HCT116 (cell line): Measurements from ENCODE around the gene RCN2. TPM values are rescaled to one million over a fixed set of nuclear protein-coding genes. Genes with fewer than 3 reads are reported as not detected.
"Not testable (repeated sequence)": the region's sequence is repeated elsewhere in the genome, so short reads cannot be mapped to it uniquely, and the experiment has no call there.

Experiments used
- ATAC-seq: fragments of 200-7000 bp; cut with Tn5 transposase; 2 replicates; pipeline ENCODE4 v1.9.1; 2020; ENCODE audit warnings: mild to moderate bottlenecking, moderate library complexity
- BruUV-seq: library from RNA; stranded (reverse); fragments of 400-500 nt; replicated peaks from 2 replicates; lab custom pipeline; 2021; lab: Mats Ljungman, UMichigan
- CTCF ChIA-PET: fragments of 300-600 bp; sonication (Branson Sonifier 250); formaldehyde crosslinking; loops from one replicate; lab custom pipeline; 2021; ENCODE audit warnings: antibody characterized with exemption; lab: Charles Lee
- POLR2A ChIA-PET: fragments of 300-600, 350-600 bp; sonication (Branson Sonifier 250); formaldehyde crosslinking; loops from one replicate; lab custom pipeline; 2021; ENCODE audit warnings: antibody characterized with exemption; lab: Charles Lee
- RAD21 ChIA-PET, 2 experiments: fragments of 300-600 bp; sonication (Branson Sonifier 250); formaldehyde crosslinking; loops; one replicate each; lab custom pipeline; 2023; ENCODE audit warnings: low total read pairs in 2 of 2; ENCODE audit not compliant: uncharacterized antibody in 2 of 2, unreplicated experiment in 2 of 2, low non-redundant PET in 1 of 2; lab: Charles Lee
- DNase-seq: peaks from one replicate; pipeline ENCODE4 v3.0.0-alpha.2; 2010; ENCODE audit warnings: low read depth, low spot score
- H2AFZ ChIP-seq: fragments of 200-600 bp; shearing (Covaris generic), sonication (generic); 2 replicates; pipeline ENCODE4 v1.6.1; 2017; ENCODE audit warnings: low read depth, mixed run types, mixed read lengths, antibody characterized with exemption, low read length; ENCODE audit not compliant: poor library complexity, severe bottlenecking
- H3K27ac ChIP-seq: 2 replicates; pipeline ENCODE4 v1.5.1; 2012; ENCODE audit warnings: low read depth, low read length
- H3K27me3 ChIP-seq: fragments of 200-600 bp; sonication (generic); 2 replicates; pipeline ENCODE4 v1.6.1; 2016; ENCODE audit warnings: mixed run types, low read length, mixed read lengths; ENCODE audit not compliant: insufficient read depth
- H3K36me3 ChIP-seq, 2 experiments: fragments of 200-500 bp in 1 of 2; fragments of 200-600 bp in 1 of 2; sonication (Bioruptor generic) in 1 of 2; sonication (generic) in 1 of 2; 2 replicates each; pipeline versions ENCODE4 v1.5.1 to v1.6.1; 2014 to 2016; ENCODE audit warnings: low read length in 2 of 2, inconsistent platforms in 1 of 2, mixed read lengths in 1 of 2, mixed run types in 1 of 2; ENCODE audit not compliant: insufficient read depth in 2 of 2, control insufficient read depth in 1 of 2
- H3K4me1 ChIP-seq, 2 experiments: fragments of 200-600 bp in 1 of 2; sonication (generic) in 1 of 2; 2 replicates each; pipeline versions ENCODE4 v1.5.1 to v1.6.1; 2012 to 2017; ENCODE audit warnings: low read length in 2 of 2, inconsistent platforms in 1 of 2, mild to moderate bottlenecking in 1 of 2, mixed read lengths in 1 of 2, mixed run types in 1 of 2, moderate library complexity in 1 of 2; ENCODE audit not compliant: insufficient read depth in 2 of 2, control insufficient read depth in 1 of 2
- H3K4me2 ChIP-seq: fragments of 200-600 bp; sonication (generic); 2 replicates; pipeline ENCODE4 v1.6.1; 2017; ENCODE audit warnings: mixed run types, low read length, mixed read lengths
- H3K4me3 ChIP-seq, 2 experiments: fragments of 200-600 bp in 1 of 2; sonication (generic) in 1 of 2; replicated peaks in 1 of 2; 2 replicates each; pipeline ENCODE4 v1.5.1; 2011 to 2016; ENCODE audit warnings: low read length in 2 of 2, control low read depth in 1 of 2, low read depth in 1 of 2, mild to moderate bottlenecking in 1 of 2, mixed read lengths in 1 of 2, mixed run types in 1 of 2
- H3K79me2 ChIP-seq: fragments of 200-600 bp; sonication (generic); 2 replicates; pipeline ENCODE4 v1.6.1; 2017; ENCODE audit warnings: mild to moderate bottlenecking, mixed run types, low read length, moderate library complexity, mixed read lengths; ENCODE audit not compliant: insufficient read depth
- H3K9ac ChIP-seq: fragments of 200-600 bp; sonication (generic); 2 replicates; pipeline ENCODE4 v1.6.1; 2016; ENCODE audit warnings: low read length, mixed read lengths
- H3K9me2 ChIP-seq: fragments of 200-600 bp; sonication (generic), shearing (Covaris generic); 2 replicates; pipeline ENCODE4 v1.6.1; 2017; ENCODE audit warnings: mixed run types, mild to moderate bottlenecking, moderate library complexity; ENCODE audit not compliant: insufficient read depth
- H3K9me3 ChIP-seq, 2 experiments: fragments of 200-500 bp in 1 of 2; fragments of 200-600 bp in 1 of 2; sonication (Bioruptor generic) in 1 of 2; sonication (generic) in 1 of 2; 2 replicates each; pipeline ENCODE4 v1.6.1; 2014 to 2017; ENCODE audit warnings: low read length in 2 of 2, mixed read lengths in 2 of 2, inconsistent platforms in 1 of 2, low read depth in 1 of 2, mild to moderate bottlenecking in 1 of 2, mixed run types in 1 of 2, moderate library complexity in 1 of 2; ENCODE audit not compliant: control insufficient read depth in 1 of 2, insufficient read depth in 1 of 2
- H4K20me1 ChIP-seq: fragments of 200-600 bp; sonication (generic), shearing (Covaris generic); 2 replicates; pipeline ENCODE4 v1.6.1; 2017; ENCODE audit warnings: mixed run types, mild to moderate bottlenecking, moderate library complexity; ENCODE audit not compliant: insufficient read depth
- EGR1 ChIP-seq: IDR thresholded peaks from 2 replicates; pipeline ENCODE4 v1.6.1; 2012; ENCODE audit warnings: low read depth
- EZH2 ChIP-seq: fragments of 200-600 bp; sonication (generic); IDR thresholded peaks from 2 replicates; pipeline ENCODE4 v1.6.1; 2017; ENCODE audit warnings: antibody characterized with exemption, mixed run types
- FOSL1 ChIP-seq: IDR thresholded peaks from 2 replicates; pipeline ENCODE4 v1.6.1; 2012; ENCODE audit warnings: low read depth
- JUND ChIP-seq: IDR thresholded peaks from 2 replicates; pipeline ENCODE4 v1.6.1; 2012
- POLR2A ChIP-seq: IDR thresholded peaks from 2 replicates; pipeline ENCODE4 v1.7.0; 2011; ENCODE audit warnings: borderline replicate concordance; ENCODE audit not compliant: insufficient read depth, insufficient read length; ENCODE audit errors: extremely low read depth
- POLR2AphosphoS5 ChIP-seq: IDR thresholded peaks from 2 replicates; pipeline ENCODE4 v1.6.1; 2011; ENCODE audit warnings: mild to moderate bottlenecking, low read depth, low read length, moderate library complexity
- RAD21 ChIP-seq: IDR thresholded peaks from 2 replicates; pipeline ENCODE4 v1.6.1; 2012; ENCODE audit warnings: low read depth, mild to moderate bottlenecking
- SIN3A ChIP-seq: IDR thresholded peaks from 2 replicates; pipeline ENCODE4 v1.6.1; 2012; ENCODE audit warnings: low read depth
- SP1 ChIP-seq: IDR thresholded peaks from 2 replicates; pipeline ENCODE4 v1.6.1; 2012; ENCODE audit warnings: low read depth
- SRF ChIP-seq: IDR thresholded peaks from 2 replicates; pipeline ENCODE4 v1.6.1; 2012; ENCODE audit warnings: low read depth
- TCF7L2 ChIP-seq: IDR thresholded peaks from 2 replicates; pipeline ENCODE4 v1.7.0; 2011; ENCODE audit warnings: borderline replicate concordance, inconsistent platforms; ENCODE audit not compliant: insufficient read depth, insufficient read length; ENCODE audit errors: extremely low read depth
- YY1 ChIP-seq: IDR thresholded peaks from 2 replicates; pipeline ENCODE4 v1.6.1; 2011; ENCODE audit warnings: low read length, low read depth, moderate library complexity, mild to moderate bottlenecking; ENCODE audit not compliant: insufficient replicate concordance; ENCODE audit errors: extremely low read depth
- ZFX ChIP-seq: fragments of 450-650 bp; IDR thresholded peaks from 2 replicates; pipeline ENCODE4 v1.6.1; 2017
- intact Hi-C: fragments of 100-400 bp; cut with micrococcal nuclease; formaldehyde crosslinking; loops from 2 replicates; pipeline ENCODE4 v1.10.0; 2022
- total RNA-seq: library from RNA; stranded (reverse); gene quantifications from one replicate; pipeline ENCODE4 v1.2.1, GENCODE V29; 2021; ENCODE audit not compliant: unreplicated experiment
- TF ChIP-seq, protein P1 (sequence below): IDR thresholded peaks from 2 replicates; pipeline ENCODE4 v1.6.1; 2011; ENCODE audit warnings: mild to moderate bottlenecking, low read length, moderate library complexity; ENCODE audit not compliant: insufficient replicate concordance; ENCODE audit errors: extremely low read depth
- TF ChIP-seq, protein P2 (sequence below): IDR thresholded peaks from 2 replicates; pipeline ENCODE4 v1.6.1; 2012

The RCN2 gene
- total RNA-seq, 1 experiment from 2014 or later: 71.5 TPM

DNA sequence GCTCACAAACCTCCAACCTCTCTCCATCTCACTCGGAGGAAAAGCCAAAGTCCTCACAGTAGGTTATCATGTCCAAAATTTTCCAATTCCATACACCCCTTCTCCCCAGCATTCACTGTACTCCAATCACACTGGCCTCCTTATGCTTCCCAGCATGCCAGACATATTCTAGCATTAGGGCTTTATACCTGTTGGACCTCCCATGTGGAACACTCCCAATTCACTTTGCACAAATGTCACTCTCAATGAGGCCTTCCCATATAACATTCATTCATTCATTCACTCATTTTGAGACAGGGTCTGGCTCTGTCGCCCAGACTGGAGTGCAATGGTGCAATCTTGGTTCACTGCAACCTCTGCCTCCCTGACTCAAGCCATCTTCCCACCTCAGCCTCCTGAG, 46.3 kb upstream of the RCN2 start:
- Histone ChIP-seq H3K9me2 (no peaks in the 10 kb centered on the region), H3K4me2 (no peak overlapping the region), H3K9ac (no peak overlapping the region), H4K20me1 (no peaks in the 10 kb centered on the region), H3K27ac (no peak overlapping the region), H3K27me3 (no peaks in the 10 kb centered on the region), H3K4me3 (no peak overlapping the region), H3K79me2 (no peaks in the 10 kb centered on the region), H3K4me1 (no peaks in the 10 kb centered on the region), H3K9me3 (no peaks in the 10 kb centered on the region), H2AFZ (no peak overlapping the region), H3K36me3 (no peaks in the 10 kb centered on the region)
- DNase-seq: no peak
- ChIA-PET POLR2A (no interaction called here), CTCF (no interaction called here), RAD21 (no interaction called here)
- no TSS peak for BruUV-seq
- intact Hi-C loops: no loop called here
- no peak for ATAC-seq
- TF ChIP-seq POLR2A (no peak), ZFX (no peak), FOSL1 (no peak), YY1 (no peak), EGR1 (no peak), POLR2AphosphoS5 (no peak), JUND (no peak), SP1 (no peak), RAD21 (no peak), TCF7L2 (no peak), EZH2 (no peak), SIN3A (no peak), SRF (no peak)
- TF ChIP-seq, protein P1, sequence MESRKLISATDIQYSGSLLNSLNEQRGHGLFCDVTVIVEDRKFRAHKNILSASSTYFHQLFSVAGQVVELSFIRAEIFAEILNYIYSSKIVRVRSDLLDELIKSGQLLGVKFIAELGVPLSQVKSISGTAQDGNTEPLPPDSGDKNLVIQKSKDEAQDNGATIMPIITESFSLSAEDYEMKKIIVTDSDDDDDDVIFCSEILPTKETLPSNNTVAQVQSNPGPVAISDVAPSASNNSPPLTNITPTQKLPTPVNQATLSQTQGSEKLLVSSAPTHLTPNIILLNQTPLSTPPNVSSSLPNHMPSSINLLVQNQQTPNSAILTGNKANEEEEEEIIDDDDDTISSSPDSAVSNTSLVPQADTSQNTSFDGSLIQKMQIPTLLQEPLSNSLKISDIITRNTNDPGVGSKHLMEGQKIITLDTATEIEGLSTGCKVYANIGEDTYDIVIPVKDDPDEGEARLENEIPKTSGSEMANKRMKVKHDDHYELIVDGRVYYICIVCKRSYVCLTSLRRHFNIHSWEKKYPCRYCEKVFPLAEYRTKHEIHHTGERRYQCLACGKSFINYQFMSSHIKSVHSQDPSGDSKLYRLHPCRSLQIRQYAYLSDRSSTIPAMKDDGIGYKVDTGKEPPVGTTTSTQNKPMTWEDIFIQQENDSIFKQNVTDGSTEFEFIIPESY: no peak
- TF ChIP-seq, protein P2, sequence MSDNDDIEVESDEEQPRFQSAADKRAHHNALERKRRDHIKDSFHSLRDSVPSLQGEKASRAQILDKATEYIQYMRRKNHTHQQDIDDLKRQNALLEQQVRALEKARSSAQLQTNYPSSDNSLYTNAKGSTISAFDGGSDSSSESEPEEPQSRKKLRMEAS: no peak

DNA sequence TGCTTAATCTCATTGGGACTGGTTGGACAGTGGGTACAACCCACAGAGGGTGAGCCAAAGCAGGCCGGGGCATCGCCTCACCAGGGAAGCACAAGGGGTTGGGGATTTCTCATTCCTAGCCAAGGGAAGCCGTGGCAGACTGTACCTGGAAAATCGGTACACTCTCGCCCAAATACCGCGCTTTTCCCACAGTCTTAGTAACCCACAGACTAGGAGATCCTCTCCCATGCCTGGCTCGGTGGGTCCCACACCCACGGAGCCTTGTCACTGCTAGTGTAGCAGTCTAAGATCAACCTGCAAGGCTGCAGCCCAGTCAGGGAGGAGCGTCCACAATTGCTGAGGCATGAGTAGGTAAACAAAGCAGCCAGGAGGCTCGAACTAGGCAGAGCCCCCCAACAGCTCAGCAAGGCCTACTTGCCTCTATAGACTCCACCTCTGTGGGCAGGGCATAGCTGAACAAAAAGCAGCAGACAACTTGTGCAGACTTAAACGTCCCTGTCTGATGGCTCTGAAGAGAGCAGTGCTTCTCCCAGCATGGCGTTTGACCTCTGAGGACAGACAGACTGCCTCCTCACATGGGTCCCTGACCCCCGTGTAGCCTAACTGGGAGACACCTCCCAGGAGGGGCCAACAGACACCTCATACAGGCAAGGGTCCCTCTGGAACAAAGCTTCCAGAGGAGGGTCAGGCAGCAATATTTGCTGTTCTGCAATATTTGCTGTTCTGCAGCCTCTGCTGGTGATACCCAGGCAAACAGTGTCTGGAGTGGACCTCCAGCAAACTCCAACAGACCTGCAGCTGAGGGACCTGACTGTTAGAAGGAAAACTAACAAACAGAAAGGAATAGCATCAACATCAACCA, 44.0 kb upstream of the RCN2 start:
- H3K4me1 ChIP-seq, RAD21 ChIA-PET, H3K79me2 ChIP-seq, H3K4me3 ChIP-seq, ATAC-seq, H4K20me1 ChIP-seq, H3K36me3 ChIP-seq, CTCF ChIA-PET, H3K27me3 ChIP-seq, H3K9ac ChIP-seq, POLR2A ChIA-PET, H2AFZ ChIP-seq, H3K9me3 ChIP-seq, H3K27ac ChIP-seq, intact Hi-C loops, H3K9me2 ChIP-seq, BruUV-seq, DNase-seq, H3K4me2 ChIP-seq: not testable (repeated sequence)
